CD14-positive monocyte (primary cell): ENCODE data around the gene HK1. TPM values are rescaled to one million over a fixed set of nuclear protein-coding genes. Genes with fewer than 3 reads are reported as not detected.

Experiments
- DNase-seq, 3 donors: peaks; one replicate each; pipeline ENCODE4 v3.0.0-alpha.2; 2011 to 2022
- H2AFZ ChIP-seq: 2 replicates; pipeline ENCODE4 v1.6.0; 2012; ENCODE audit warnings: mild to moderate bottlenecking, low read depth, low read length, inconsistent platforms; ENCODE audit not compliant: insufficient read depth, poor library complexity, severe bottlenecking
- H3K27ac ChIP-seq, 2 donors: 1 replicate in 1 of 2; 2 replicates in 1 of 2; pipeline ENCODE4 v1.5.1; 2012 to 2013; ENCODE audit warnings: low read length in 2 of 2, control low read depth in 1 of 2, inconsistent platforms in 1 of 2, low read depth in 1 of 2, mild to moderate bottlenecking in 1 of 2
- H3K27me3 ChIP-seq, 2 donors: one replicate each; pipeline versions ENCODE4 v1.6.0 to v1.6.1; 2011 to 2013; ENCODE audit warnings: low read length in 2 of 2; ENCODE audit not compliant: control insufficient read depth in 2 of 2, insufficient read depth in 2 of 2
- H3K36me3 ChIP-seq, 2 donors: replicated peaks in 1 of 2; 1 replicate in 1 of 2; 2 replicates in 1 of 2; pipeline versions ENCODE4 v1.5.1 to v1.6.1; 2012 to 2013; ENCODE audit warnings: low read length in 2 of 2, control low read depth in 1 of 2, inconsistent platforms in 1 of 2, mild to moderate bottlenecking in 1 of 2; ENCODE audit not compliant: insufficient read depth in 2 of 2, control insufficient read depth in 1 of 2
- H3K4me1 ChIP-seq, 2 donors: 1 replicate in 1 of 2; 2 replicates in 1 of 2; pipeline versions ENCODE4 v1.5.1 to v1.6.1; 2012 to 2013; ENCODE audit warnings: low read length in 2 of 2, control low read depth in 1 of 2, inconsistent platforms in 1 of 2, mild to moderate bottlenecking in 1 of 2, moderate library complexity in 1 of 2; ENCODE audit not compliant: insufficient read depth in 2 of 2, control insufficient read depth in 1 of 2
- H3K4me2 ChIP-seq: replicated peaks from 2 replicates; pipeline ENCODE3; 2012; ENCODE audit warnings: low read length, moderate library complexity, mild to moderate bottlenecking; ENCODE audit not compliant: poor library complexity, severe bottlenecking; ENCODE audit errors: extremely low read depth
- H3K4me3 ChIP-seq, 3 experiments: fragments of 200-600 bp in 1 of 3; sonication (generic) in 1 of 3; replicated peaks in 1 of 3; 1 replicate in 2 of 3; 2 replicates in 1 of 3; pipeline ENCODE4 v1.5.1; 2011 to 2013; ENCODE audit warnings: low read length in 3 of 3, mild to moderate bottlenecking in 3 of 3, control low read depth in 2 of 3, low read depth in 2 of 3, inconsistent platforms in 1 of 3, moderate library complexity in 1 of 3
- H3K79me2 ChIP-seq: 2 replicates; pipeline ENCODE4 v1.6.0; 2012; ENCODE audit warnings: mild to moderate bottlenecking, control low read depth, inconsistent platforms, low read length, moderate library complexity; ENCODE audit not compliant: insufficient read depth
- H3K9ac ChIP-seq: 2 replicates; pipeline ENCODE4 v1.6.0; 2017; ENCODE audit warnings: low read length, mild to moderate bottlenecking; ENCODE audit not compliant: insufficient read depth, poor library complexity, severe bottlenecking
- H3K9me3 ChIP-seq, 2 donors: replicated peaks in 1 of 2; 1 replicate in 1 of 2; 2 replicates in 1 of 2; pipeline versions ENCODE4 v1.5.1 to v1.6.1; 2012 to 2013; ENCODE audit warnings: low read length in 2 of 2, control low read depth in 1 of 2; ENCODE audit not compliant: control insufficient read depth in 1 of 2, insufficient read depth in 1 of 2
- H4K20me1 ChIP-seq: 2 replicates; pipeline ENCODE4 v1.6.0; 2012; ENCODE audit warnings: mild to moderate bottlenecking, low read length, control low read depth, moderate library complexity; ENCODE audit not compliant: insufficient read depth
- H3K27ac Mint-ChIP-seq, 7 donors: one replicate each; pipeline ENCODE4 v1.8.0; 2020; ENCODE audit warnings: mild to moderate bottlenecking in 7 of 7, mixed read lengths in 7 of 7, moderate library complexity in 6 of 7, inconsistent platforms in 2 of 7
- H3K27me3 Mint-ChIP-seq, 3 donors: one replicate each; pipeline ENCODE4 v1.8.0; 2021 to 2022; ENCODE audit warnings: low read depth in 3 of 3, mild to moderate bottlenecking in 3 of 3, mixed read lengths in 3 of 3, moderate library complexity in 3 of 3, inconsistent platforms in 1 of 3
- H3K36me3 Mint-ChIP-seq, 2 donors: one replicate each; pipeline ENCODE4 v1.8.0; 2020; ENCODE audit warnings: mixed read lengths in 2 of 2, inconsistent platforms in 1 of 2, mild to moderate bottlenecking in 1 of 2
- H3K4me1 Mint-ChIP-seq: one replicate; pipeline ENCODE4 v1.8.0; 2020; ENCODE audit warnings: mild to moderate bottlenecking, mixed read lengths
- H3K4me3 Mint-ChIP-seq, 2 donors: one replicate each; pipeline ENCODE4 v1.8.0; 2020; ENCODE audit warnings: mild to moderate bottlenecking in 2 of 2, mixed read lengths in 2 of 2, moderate library complexity in 1 of 2
- H3K9me3 Mint-ChIP-seq, 7 donors: one replicate each; pipeline ENCODE4 v1.8.0; 2020 to 2022; ENCODE audit warnings: mixed read lengths in 7 of 7, mild to moderate bottlenecking in 6 of 7, moderate library complexity in 6 of 7, inconsistent platforms in 2 of 7
- WGBS: methylation state at CpG from one replicate; pipeline ENCODE4 v1.1.5; 2013; ENCODE audit warnings: missing lambda C conversion rate; ENCODE audit not compliant: insufficient coverage; 5-methylcytosine and 5-hydroxymethylcytosine counted together
- intact Hi-C, 2 donors: fragments of 100-400 bp; cut with micrococcal nuclease; formaldehyde crosslinking; loops; one replicate each; pipeline versions ENCODE4 v1.15.0 to v1.15.1; 2023
- polyA plus RNA-seq, 3 donors: library from polyadenylated mRNA; depleted of rRNA in 1 of 3; unstranded in 2 of 3; stranded (reverse) in 1 of 3; fragments of 300-500 nt in 2 of 3; fragments of >200 nt in 1 of 3; fragmentation: Illumina TruSeq in 2 of 3; gene quantifications; 1 replicate in 2 of 3; 2 replicates in 1 of 3; pipeline ENCODE4 v1.2.3, GENCODE V29; 2012 to 2021
- TF ChIP-seq, protein P1 (sequence below): fragments of 200-600 bp; IDR thresholded peaks from one replicate; pipeline ENCODE4 v1.8.0; 2022; ENCODE audit warnings: antibody characterized with exemption, mild to moderate bottlenecking

The HK1 gene
- polyA plus RNA-seq, 3 donors = 57.9 to 146 (median 125) TPM

DNA sequence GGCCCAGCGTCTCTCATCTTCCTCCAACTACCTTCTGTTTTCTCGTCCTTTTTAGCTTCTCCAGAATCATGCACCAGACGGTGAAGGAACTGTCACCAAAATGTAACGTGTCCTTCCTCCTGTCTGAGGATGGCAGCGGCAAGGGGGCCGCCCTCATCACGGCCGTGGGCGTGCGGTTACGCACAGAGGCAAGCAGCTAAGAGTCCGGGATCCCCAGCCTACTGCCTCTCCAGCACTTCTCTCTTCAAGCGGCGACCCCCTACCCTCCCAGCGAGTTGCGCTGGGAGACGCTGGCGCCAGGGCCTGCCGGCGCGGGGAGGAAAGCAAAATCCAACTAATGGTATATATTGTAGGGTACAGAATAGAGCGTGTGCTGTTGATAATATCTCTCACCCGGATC lies 122.6 kb downstream of the HK1 start:
- no peak overlapping the region for H3K9ac ChIP-seq
- intact Hi-C loops = no loop called here
- H3K27me3 ChIP-seq = no peaks in the 10 kb centered on the region
- H3K36me3 Mint-ChIP-seq = peaks cover 75 to 84% of the 10 kb centered on the region in 2 donors
- WGBS = 95% methylated on average over 11 of the region's 23 CpGs
- no peak overlapping the region for H3K4me3 ChIP-seq
- no peaks in the 10 kb centered on the region for H3K4me1 ChIP-seq
- TF ChIP-seq, protein P1, sequence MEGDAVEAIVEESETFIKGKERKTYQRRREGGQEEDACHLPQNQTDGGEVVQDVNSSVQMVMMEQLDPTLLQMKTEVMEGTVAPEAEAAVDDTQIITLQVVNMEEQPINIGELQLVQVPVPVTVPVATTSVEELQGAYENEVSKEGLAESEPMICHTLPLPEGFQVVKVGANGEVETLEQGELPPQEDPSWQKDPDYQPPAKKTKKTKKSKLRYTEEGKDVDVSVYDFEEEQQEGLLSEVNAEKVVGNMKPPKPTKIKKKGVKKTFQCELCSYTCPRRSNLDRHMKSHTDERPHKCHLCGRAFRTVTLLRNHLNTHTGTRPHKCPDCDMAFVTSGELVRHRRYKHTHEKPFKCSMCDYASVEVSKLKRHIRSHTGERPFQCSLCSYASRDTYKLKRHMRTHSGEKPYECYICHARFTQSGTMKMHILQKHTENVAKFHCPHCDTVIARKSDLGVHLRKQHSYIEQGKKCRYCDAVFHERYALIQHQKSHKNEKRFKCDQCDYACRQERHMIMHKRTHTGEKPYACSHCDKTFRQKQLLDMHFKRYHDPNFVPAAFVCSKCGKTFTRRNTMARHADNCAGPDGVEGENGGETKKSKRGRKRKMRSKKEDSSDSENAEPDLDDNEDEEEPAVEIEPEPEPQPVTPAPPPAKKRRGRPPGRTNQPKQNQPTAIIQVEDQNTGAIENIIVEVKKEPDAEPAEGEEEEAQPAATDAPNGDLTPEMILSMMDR = no peak
- peaks cover 65% of the 10 kb centered on the region for H4K20me1 ChIP-seq
- no peak overlapping the region for H3K27ac ChIP-seq
- no peaks in the 10 kb centered on the region for H3K9me3 ChIP-seq
- H3K27me3 Mint-ChIP-seq = peaks cover 0 to 1% (median 0%) of the 10 kb centered on the region in 3 donors
- no peak overlapping the region for H3K4me3 Mint-ChIP-seq
- H3K27ac Mint-ChIP-seq = no peak overlapping the region
- H3K79me2 ChIP-seq = no peaks in the 10 kb centered on the region
- H3K4me1 Mint-ChIP-seq = peaks cover under 1% of the 10 kb centered on the region
- H3K9me3 Mint-ChIP-seq = peaks cover 0 to 2% (median 0%) of the 10 kb centered on the region in 7 donors
- no peak overlapping the region for H3K4me2 ChIP-seq
- H3K36me3 ChIP-seq = peaks cover 75 to 97% of the 10 kb centered on the region in 2 donors
- DNase-seq = no peak
- H2AFZ ChIP-seq = no peak overlapping the region

DNA sequence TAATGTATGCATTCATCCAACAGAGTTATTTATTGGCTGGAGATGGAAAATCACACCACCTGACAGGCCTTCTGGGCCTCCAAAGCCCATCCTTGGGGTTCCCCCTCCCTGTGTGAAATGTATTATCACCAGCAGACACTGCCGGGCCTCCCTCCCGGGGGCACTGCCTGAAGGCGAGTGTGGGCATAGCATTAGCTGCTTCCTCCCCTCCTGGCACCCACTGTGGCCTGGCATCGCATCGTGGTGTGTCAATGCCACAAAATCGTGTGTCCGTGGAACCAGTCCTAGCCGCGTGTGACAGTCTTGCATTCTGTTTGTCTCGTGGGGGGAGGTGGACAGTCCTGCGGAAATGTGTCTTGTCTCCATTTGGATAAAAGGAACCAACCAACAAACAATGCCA lies 123.1 kb downstream of the HK1 start:
- Histone ChIP-seq H3K9me3 (no peaks in the 10 kb centered on the region), H2AFZ (no peak overlapping the region), H3K4me1 (no peaks in the 10 kb centered on the region), H4K20me1 (peaks cover 60% of the 10 kb centered on the region), H3K27ac (no peak overlapping the region), H3K4me2 (no peak overlapping the region), H3K27me3 (no peaks in the 10 kb centered on the region), H3K9ac (no peak overlapping the region), H3K79me2 (no peaks in the 10 kb centered on the region), H3K4me3 (no peak overlapping the region), H3K36me3 (peaks cover 71 to 92% of the 10 kb centered on the region in 2 donors)
- Mint-ChIP-seq H3K27ac (no peak overlapping the region), H3K4me1 (peaks cover 5% of the 10 kb centered on the region), H3K36me3 (peaks cover 70 to 79% of the 10 kb centered on the region in 2 donors), H3K9me3 (peaks cover 0 to 2% (median 0%) of the 10 kb centered on the region in 7 donors), H3K4me3 (no peak overlapping the region), H3K27me3 (peaks cover 0 to 1% (median 0%) of the 10 kb centered on the region in 3 donors)
- WGBS = 94% methylated on average over 7 of the region's 11 CpGs
- DNase-seq = no peak
- TF ChIP-seq, protein P1 = no peak
- intact Hi-C loops = no loop called here
